ENCODE measurements around the gene LCN10.
"Not testable (repeated sequence)": the region's sequence is repeated elsewhere in the genome, so short reads cannot be mapped to it uniquely, and the experiment has no call there.

Gene LCN10

GRCh38 chr9:136786451-136786850, 43.7 kb upstream of the LCN10 start:
- no peak for TF ChIP-seq ZNF274 (IDR thresholded peaks at IDR 0.05; ENCODE audit: low read depth, low read length)
- TF ChIP-seq YY1 (IDR thresholded peaks at IDR 0.05; ENCODE audit: insufficient read depth, insufficient read length) = no peak
- TF ChIP-seq SUZ12 (IDR thresholded peaks at IDR 0.05; ENCODE audit: extremely low read depth, insufficient read depth, insufficient read length) = no peak
- no peak overlapping the region for H3K4me3 ChIP-seq (ENCODE audit: insufficient read length, low read depth)
- H3K9ac ChIP-seq (ENCODE audit: insufficient read length, low read depth) = no peak overlapping the region
- no peaks in the 10 kb centered on the region for H3K36me3 ChIP-seq (ENCODE audit: insufficient read depth, insufficient read length, low read length)
- H3K27me3 ChIP-seq (ENCODE audit: insufficient read depth, insufficient read length) = peaks cover 8% of the 10 kb centered on the region
- no peaks in the 10 kb centered on the region for H3K9me3 ChIP-seq (ENCODE audit: insufficient read depth, low read length)
- no peaks in the 10 kb centered on the region for H3K4me1 ChIP-seq (ENCODE audit: insufficient read depth, insufficient read length)
- no peak for DNase-seq (ENCODE audit: low read depth, low spot score)

GRCh38 chr9:136785565-136786355, 43.0 kb upstream of the LCN10 start:
- H3K4me3 ChIP-seq (ENCODE audit: insufficient read length, low read depth); H3K9me3 ChIP-seq (ENCODE audit: insufficient read depth, low read length); H3K4me1 ChIP-seq (ENCODE audit: insufficient read depth, insufficient read length); DNase-seq (ENCODE audit: low read depth, low spot score); H3K9ac ChIP-seq (ENCODE audit: insufficient read length, low read depth); H3K36me3 ChIP-seq (ENCODE audit: insufficient read depth, insufficient read length, low read length); H3K27me3 ChIP-seq (ENCODE audit: insufficient read depth, insufficient read length): not testable (repeated sequence)

GRCh38 chr9:136784997-136785361, 42.2 kb upstream of the LCN10 start:
- Histone ChIP-seq H3K4me3 (ENCODE audit: insufficient read length, low read depth) (no peak overlapping the region), H3K9me3 (ENCODE audit: insufficient read depth, low read length) (no peaks in the 10 kb centered on the region), H3K27me3 (ENCODE audit: insufficient read depth, insufficient read length) (peaks cover 8% of the 10 kb centered on the region), H3K9ac (ENCODE audit: insufficient read length, low read depth) (no peak overlapping the region), H3K4me1 (ENCODE audit: insufficient read depth, insufficient read length) (no peaks in the 10 kb centered on the region), H3K36me3 (ENCODE audit: insufficient read depth, insufficient read length, low read length) (no peaks in the 10 kb centered on the region)
- TF ChIP-seq ZNF274 (IDR thresholded peaks at IDR 0.05; ENCODE audit: low read depth, low read length) (no peak), SUZ12 (IDR thresholded peaks at IDR 0.05; ENCODE audit: extremely low read depth, insufficient read depth, insufficient read length) (no peak)
- DNase-seq (ENCODE audit: low read depth, low spot score) = no peak

GRCh38 chr9:136784249-136784996, 41.7 kb upstream of the LCN10 start:
- DNase-seq (ENCODE audit: low read depth, low spot score) = no peak
- Histone ChIP-seq H3K4me1 (ENCODE audit: insufficient read depth, insufficient read length) (no peaks in the 10 kb centered on the region), H3K9me3 (ENCODE audit: insufficient read depth, low read length) (no peaks in the 10 kb centered on the region), H3K36me3 (ENCODE audit: insufficient read depth, insufficient read length, low read length) (no peaks in the 10 kb centered on the region), H3K27me3 (ENCODE audit: insufficient read depth, insufficient read length) (peaks cover 8% of the 10 kb centered on the region), H3K9ac (ENCODE audit: insufficient read length, low read depth) (no peak overlapping the region), H3K4me3 (ENCODE audit: insufficient read length, low read depth) (no peak overlapping the region)
- TF ChIP-seq ZNF274 (IDR thresholded peaks at IDR 0.05; ENCODE audit: low read depth, low read length) (no peak), YY1 (IDR thresholded peaks at IDR 0.05; ENCODE audit: insufficient read depth, insufficient read length) (no peak), SUZ12 (IDR thresholded peaks at IDR 0.05; ENCODE audit: extremely low read depth, insufficient read depth, insufficient read length) (no peak)

- Histone ChIP-seq H3K9me3 (ENCODE audit: insufficient read depth, low read length) (no peaks in the 10 kb centered on the region), H3K4me1 (ENCODE audit: insufficient read depth, insufficient read length) (no peaks in the 10 kb centered on the region), H3K27me3 (ENCODE audit: insufficient read depth, insufficient read length) (peaks cover 16% of the 10 kb centered on the region), H3K4me3 (ENCODE audit: insufficient read length, low read depth) (no peak overlapping the region), H3K36me3 (ENCODE audit: insufficient read depth, insufficient read length, low read length) (no peaks in the 10 kb centered on the region), H3K9ac (ENCODE audit: insufficient read length, low read depth) (no peak overlapping the region)
- no peak for TF ChIP-seq YY1 (IDR thresholded peaks at IDR 0.05; ENCODE audit: insufficient read depth, insufficient read length)
- no peak for TF ChIP-seq ZNF274 (IDR thresholded peaks at IDR 0.05; ENCODE audit: low read depth, low read length)
- no peak for TF ChIP-seq SUZ12 (IDR thresholded peaks at IDR 0.05; ENCODE audit: extremely low read depth, insufficient read depth, insufficient read length)
- DNase-seq (ENCODE audit: low read depth, low spot score) = no peak
These were observed 39.7 kb upstream of the LCN10 start for GRCh38 chr9:136782452-136782851.

- Histone ChIP-seq H3K9me3 (ENCODE audit: insufficient read depth, low read length) (peaks cover under 1% of the 10 kb centered on the region; the same call in 1 of the 2 replicates), H3K9ac (ENCODE audit: insufficient read length, low read depth) (no peak overlapping the region), H3K27me3 (ENCODE audit: insufficient read depth, insufficient read length) (peaks cover 15% of the 10 kb centered on the region), H3K4me1 (ENCODE audit: insufficient read depth, insufficient read length) (no peaks in the 10 kb centered on the region), H3K4me3 (ENCODE audit: insufficient read length, low read depth) (no peak overlapping the region), H3K36me3 (ENCODE audit: insufficient read depth, insufficient read length, low read length) (no peaks in the 10 kb centered on the region)
- TF ChIP-seq SUZ12 (IDR thresholded peaks at IDR 0.05; ENCODE audit: extremely low read depth, insufficient read depth, insufficient read length) = no peak
- no peak for TF ChIP-seq ZNF274 (IDR thresholded peaks at IDR 0.05; ENCODE audit: low read depth, low read length)
- no peak for TF ChIP-seq YY1 (IDR thresholded peaks at IDR 0.05; ENCODE audit: insufficient read depth, insufficient read length)
- DNase-seq (ENCODE audit: low read depth, low spot score) = no peak
These were observed 37.1 kb upstream of the LCN10 start for GRCh38 chr9:136779808-136780207.

- no peak for TF ChIP-seq ZNF274 (IDR thresholded peaks at IDR 0.05; ENCODE audit: low read depth, low read length)
- no peak for TF ChIP-seq SUZ12 (IDR thresholded peaks at IDR 0.05; ENCODE audit: extremely low read depth, insufficient read depth, insufficient read length)
- no peak for TF ChIP-seq YY1 (IDR thresholded peaks at IDR 0.05; ENCODE audit: insufficient read depth, insufficient read length)
- H3K9me3 ChIP-seq (ENCODE audit: insufficient read depth, low read length) = peaks cover 21% of the 10 kb centered on the region; the same call in 1 of the 2 replicates
- no peaks in the 10 kb centered on the region for H3K36me3 ChIP-seq (ENCODE audit: insufficient read depth, insufficient read length, low read length)
- H3K4me3 ChIP-seq (ENCODE audit: insufficient read length, low read depth) = no peak overlapping the region
- DNase-seq (ENCODE audit: low read depth, low spot score) = no peak
- H3K4me1 ChIP-seq (ENCODE audit: insufficient read depth, insufficient read length) = no peaks in the 10 kb centered on the region
- H3K9ac ChIP-seq (ENCODE audit: insufficient read length, low read depth) = no peak overlapping the region
- H3K27me3 ChIP-seq (ENCODE audit: insufficient read depth, insufficient read length) = peaks cover 15% of the 10 kb centered on the region
These were observed 34.6 kb upstream of the LCN10 start for GRCh38 chr9:136777359-136777758.

Measured in NT2/D1 (cell line).